Chondrocyte (in vitro differentiated cells): ENCODE data around the gene F2. TPM values are rescaled to one million over a fixed set of nuclear protein-coding genes. Genes with fewer than 3 reads are reported as not detected.

Experiments used
- DNase-seq: peaks from one replicate; pipeline ENCODE4 v3.0.0; 2021; ENCODE audit warnings: mixed read lengths, low spot score
- H3K27ac Mint-ChIP-seq: one replicate; pipeline ENCODE4 v1.8.0; 2021; ENCODE audit warnings: mild to moderate bottlenecking, moderate library complexity, mixed read lengths; ENCODE audit not compliant: unreplicated experiment
- H3K27me3 Mint-ChIP-seq: 2 replicates; pipeline ENCODE4 v1.8.0; 2021; ENCODE audit warnings: low read depth, mixed read lengths
- H3K36me3 Mint-ChIP-seq: 2 replicates; pipeline ENCODE4 v1.8.0; 2021; ENCODE audit warnings: low read depth, mixed read lengths
- H3K4me1 Mint-ChIP-seq: 2 replicates; pipeline ENCODE4 v1.8.0; 2021; ENCODE audit warnings: low read depth, mild to moderate bottlenecking, mixed read lengths
- H3K4me3 Mint-ChIP-seq: one replicate; pipeline ENCODE4 v1.8.0; 2021; ENCODE audit warnings: mild to moderate bottlenecking, moderate library complexity, mixed read lengths; ENCODE audit not compliant: unreplicated experiment
- H3K9me3 Mint-ChIP-seq: 2 replicates; pipeline ENCODE4 v1.8.0; 2021; ENCODE audit warnings: low read depth, mixed read lengths
- CTCF ChIP-seq: fragments of 200-600 bp; sonication (generic); IDR thresholded peaks from 2 replicates; pipeline ENCODE4 v1.5.0; 2021; ENCODE audit warnings: antibody characterized with exemption, mild to moderate bottlenecking, moderate library complexity
- microRNA-seq: library from miRNA; unstranded; fragments of <30 nt; microRNA quantifications from one replicate; pipeline ENCODE4 v1.2.0, GENCODE V29; 2020; ENCODE audit warnings: borderline number of aligned reads
- total RNA-seq: library from RNA; stranded (reverse); gene quantifications from 3 replicates; pipeline ENCODE4 v1.2.1, GENCODE V29; 2021

The F2 gene
- total RNA-seq, 1 donor from 2014 or later = 0.25 TPM

GRCh38 chr11:46776878-46777277 lies 57.9 kb downstream of the F2 start:
- peaks cover 44% of the 10 kb centered on the region for H3K36me3 Mint-ChIP-seq
- H3K4me3 Mint-ChIP-seq = no peak overlapping the region
- no peaks in the 10 kb centered on the region for H3K4me1 Mint-ChIP-seq
- no peaks in the 10 kb centered on the region for H3K9me3 Mint-ChIP-seq
- no peak overlapping the region for H3K27ac Mint-ChIP-seq
- TF ChIP-seq CTCF = no peak
- no peaks in the 10 kb centered on the region for H3K27me3 Mint-ChIP-seq
- no peak for DNase-seq

- Mint-ChIP-seq H3K9me3 (no peaks in the 10 kb centered on the region), H3K4me1 (no peaks in the 10 kb centered on the region), H3K27me3 (no peaks in the 10 kb centered on the region), H3K27ac (no peak overlapping the region), H3K4me3 (no peak overlapping the region), H3K36me3 (peaks cover 44% of the 10 kb centered on the region)
- no peak for DNase-seq
- no peak for TF ChIP-seq CTCF
These were observed 59.4 kb downstream of the F2 start for GRCh38 chr11:46778416-46778815.

Small RNA genes within 50 kb of the gene (microRNA-seq; reads per million reads assigned to microRNA genes)
- gene MIR5582 = not detected

Other genes starting within 250 kb of the F2 start
- 21.5 to 25.1 TPM (median 24.9 TPM) in 3 replicates for gene AMBRA1, start 125.2 kb upstream of the F2 start, total RNA-seq
- gene HARBI1, start 102.0 kb upstream of the F2 start, total RNA-seq = 4.3 to 7.3 TPM (median 5.3 TPM) in 3 replicates
- 60.6 to 76.0 TPM (median 67.1 TPM) in 3 replicates for gene ATG13, start 101.7 kb upstream of the F2 start, total RNA-seq
- gene ARHGAP1, start 18.6 kb upstream of the F2 start, total RNA-seq = 109 to 163 TPM (median 155 TPM) in 3 replicates
- gene ZNF408, start 18.2 kb upstream of the F2 start, total RNA-seq = 12.3 to 15.5 TPM (median 14.6 TPM) in 3 replicates
- gene CKAP5, start 127.1 kb downstream of the F2 start, total RNA-seq = 94.3 to 99.8 TPM (median 94.5 TPM) in 3 replicates
- gene LRP4, start 199.3 kb downstream of the F2 start, total RNA-seq = 7.0 to 14.8 TPM (median 7.1 TPM) in 3 replicates
- 19.6 to 37.7 TPM (median 23.3 TPM) in 3 replicates for gene CSTPP1, start 217.5 kb downstream of the F2 start, total RNA-seq